Liver (tissue), 9 donors: ENCODE results near the gene ACACB. TPM values are rescaled to one million over a fixed set of nuclear protein-coding genes. Genes with fewer than 3 reads are reported as not detected.

Experiments
- DNase-seq: peaks from one replicate; pipeline ENCODE4 v3.0.0-alpha.2; 2017; ENCODE audit warnings: low spot score
- H3K27ac ChIP-seq, 2 donors: one replicate each; pipeline ENCODE4 v1.7.0; 2013; ENCODE audit warnings: inconsistent platforms in 2 of 2, low read length in 2 of 2, control low read depth in 1 of 2, low read depth in 1 of 2, mild to moderate bottlenecking in 1 of 2
- H3K27me3 ChIP-seq, 4 donors: one replicate each; pipeline versions ENCODE4 v1.6.1 to v1.7.0; 2013; ENCODE audit warnings: low read length in 3 of 4, inconsistent platforms in 1 of 4, mild to moderate bottlenecking in 1 of 4, moderate library complexity in 1 of 4; ENCODE audit not compliant: control insufficient read depth in 4 of 4, insufficient read depth in 4 of 4
- H3K36me3 ChIP-seq, 4 donors: one replicate each; pipeline versions ENCODE4 v1.6.1 to v1.7.0; 2013; ENCODE audit warnings: low read length in 3 of 4, mild to moderate bottlenecking in 3 of 4, low read depth in 1 of 4, moderate library complexity in 1 of 4; ENCODE audit not compliant: control insufficient read depth in 4 of 4, insufficient read depth in 3 of 4
- H3K4me1 ChIP-seq, 4 donors: one replicate each; pipeline versions ENCODE4 v1.6.1 to v1.7.0; 2013; ENCODE audit warnings: low read length in 3 of 4, mild to moderate bottlenecking in 3 of 4, moderate library complexity in 1 of 4; ENCODE audit not compliant: control insufficient read depth in 4 of 4, insufficient read depth in 4 of 4
- H3K4me3 ChIP-seq, 3 donors: one replicate each; pipeline versions ENCODE4 v1.6.1 to v1.7.0; 2013; ENCODE audit warnings: low read length in 3 of 3, control low read depth in 1 of 3, low read depth in 1 of 3, mild to moderate bottlenecking in 1 of 3
- H3K9ac ChIP-seq, 2 donors: one replicate each; pipeline ENCODE4 v1.7.0; 2013; ENCODE audit warnings: low read length in 2 of 2, mild to moderate bottlenecking in 2 of 2, moderate library complexity in 2 of 2, control low read depth in 1 of 2, low read depth in 1 of 2
- H3K9me3 ChIP-seq, 4 donors: one replicate each; pipeline versions ENCODE4 v1.6.1 to v1.7.0; 2013; ENCODE audit warnings: low read length in 3 of 4; ENCODE audit not compliant: control insufficient read depth in 4 of 4
- EGR1 ChIP-seq, 2 donors: IDR thresholded peaks; 2 replicates each; pipeline ENCODE4 v1.6.1; 2016 to 2018; ENCODE audit warnings: antibody characterized with exemption in 2 of 2, low read depth in 2 of 2
- FOXA1 ChIP-seq: IDR thresholded peaks from 2 replicates; pipeline ENCODE4 v1.6.1; 2016; ENCODE audit warnings: antibody characterized with exemption
- FOXA2 ChIP-seq: IDR thresholded peaks from 2 replicates; pipeline ENCODE4 v1.6.1; 2016; ENCODE audit warnings: antibody characterized with exemption
- GABPA ChIP-seq, 2 donors: IDR thresholded peaks in 1 of 2; conservative IDR thresholded peaks in 1 of 2; 2 replicates each; pipeline ENCODE4 v1.6.1; 2016; ENCODE audit warnings: antibody characterized with exemption in 2 of 2, mild to moderate bottlenecking in 1 of 2, moderate library complexity in 1 of 2
- HNF4A ChIP-seq, 2 donors: conservative IDR thresholded peaks; 2 replicates each; pipeline ENCODE4 v1.6.1; 2016; ENCODE audit warnings: antibody characterized with exemption in 2 of 2, mild to moderate bottlenecking in 2 of 2
- HNF4G ChIP-seq: IDR thresholded peaks from 2 replicates; pipeline ENCODE4 v1.6.1; 2016; ENCODE audit warnings: antibody characterized with exemption
- JUND ChIP-seq, 2 donors: IDR thresholded peaks; 2 replicates each; pipeline ENCODE4 v1.6.1; 2016; ENCODE audit warnings: antibody characterized with exemption in 2 of 2
- NR2F2 ChIP-seq: IDR thresholded peaks from 2 replicates; pipeline ENCODE4 v1.6.1; 2016; ENCODE audit warnings: antibody characterized with exemption
- RAD21 ChIP-seq, 2 donors: IDR thresholded peaks; 2 replicates each; pipeline ENCODE4 v1.6.1; 2016; ENCODE audit warnings: antibody characterized with exemption in 2 of 2, mild to moderate bottlenecking in 2 of 2
- RXRA ChIP-seq, 2 donors: IDR thresholded peaks; 2 replicates each; pipeline ENCODE4 v1.6.1; 2017 to 2018; ENCODE audit warnings: antibody characterized with exemption in 2 of 2, mild to moderate bottlenecking in 1 of 2
- SP1 ChIP-seq: IDR thresholded peaks from 2 replicates; pipeline ENCODE4 v1.6.1; 2018; ENCODE audit warnings: antibody characterized with exemption, mild to moderate bottlenecking
- YY1 ChIP-seq: IDR thresholded peaks from 2 replicates; pipeline ENCODE4 v1.6.1; 2016; ENCODE audit warnings: antibody characterized with exemption, mild to moderate bottlenecking
- WGBS: extraction: QIAGEN DNeasy Blood & Tissue Kit; methylation state at CpG from one replicate; pipeline ENCODE4 v1.1.7; 2013; 5-methylcytosine and 5-hydroxymethylcytosine counted together
- polyA plus RNA-seq, 2 donors: library from polyadenylated mRNA; stranded (reverse) in 1 of 2; unstranded in 1 of 2; fragments of 200-250 nt in 1 of 2; fragments of >200 nt in 1 of 2; fragmentation: Nextera tagmentation in 1 of 2; extraction: Ambion mirVana in 1 of 2; gene quantifications; one replicate each; pipeline versions ENCODE4 v1.2.1 to v1.2.3, GENCODE V29; 2013 to 2015
- total RNA-seq, 2 donors: library from RNA; depleted of rRNA; stranded (reverse); fragments of >200 nt; gene quantifications; one replicate each; pipeline ENCODE4 v1.2.3, GENCODE V29; 2014
- TF ChIP-seq, protein P1 (sequence below): IDR thresholded peaks from 2 replicates; pipeline ENCODE4 v1.6.1; 2016; ENCODE audit warnings: antibody characterized with exemption
- TF ChIP-seq, protein P2 (sequence below): fragments of 150-350 bp; IDR thresholded peaks from 2 replicates; pipeline ENCODE4 v1.5.1; 2017; ENCODE audit warnings: improper control_type of control experiment, low read depth, low read length; ENCODE audit not compliant: missing input control
- TF ChIP-seq, protein P3 (sequence below): IDR thresholded peaks from 2 replicates; pipeline ENCODE4 v1.6.1; 2016; ENCODE audit warnings: antibody characterized with exemption
- TF ChIP-seq, protein P4 (sequence below): IDR thresholded peaks from 2 replicates; pipeline ENCODE4 v1.6.1; 2016; ENCODE audit warnings: antibody characterized with exemption
- donor health status: healthy.
- donor health status: healthy.
- donor health status: healthy.
- donor health status: healthy.
- donor health status: healthy.

The ACACB gene
- total and polyA plus RNA-seq, 4 donors, result 12.9 to 288 (median 52.1) TPM

DNA sequence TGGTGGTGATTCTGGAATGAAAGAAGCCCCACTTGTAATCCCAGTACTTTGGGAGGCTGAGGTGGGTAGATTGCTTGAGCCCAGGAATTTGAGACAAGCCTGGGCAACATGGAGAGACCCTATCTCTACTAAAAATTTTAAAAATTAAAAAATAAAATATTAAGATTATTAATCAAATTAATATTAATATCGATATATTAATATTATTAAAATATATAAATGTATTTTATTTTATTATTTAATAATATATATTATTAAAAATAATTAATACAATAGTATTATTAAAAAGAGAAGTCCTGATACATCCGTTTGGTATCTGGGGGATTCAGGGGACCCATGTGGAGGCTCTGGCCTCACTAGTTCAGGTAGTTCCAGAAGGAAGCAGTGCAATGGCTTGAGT, 124.0 kb downstream of the ACACB start:
- WGBS, result 91% methylated on average over 2 of the region's 2 CpGs
- Histone ChIP-seq H3K9me3 (no peaks in the 10 kb centered on the region), H3K36me3 (peaks cover 18 to 83% (median 69%) of the 10 kb centered on the region in 4 donors)

DNA sequence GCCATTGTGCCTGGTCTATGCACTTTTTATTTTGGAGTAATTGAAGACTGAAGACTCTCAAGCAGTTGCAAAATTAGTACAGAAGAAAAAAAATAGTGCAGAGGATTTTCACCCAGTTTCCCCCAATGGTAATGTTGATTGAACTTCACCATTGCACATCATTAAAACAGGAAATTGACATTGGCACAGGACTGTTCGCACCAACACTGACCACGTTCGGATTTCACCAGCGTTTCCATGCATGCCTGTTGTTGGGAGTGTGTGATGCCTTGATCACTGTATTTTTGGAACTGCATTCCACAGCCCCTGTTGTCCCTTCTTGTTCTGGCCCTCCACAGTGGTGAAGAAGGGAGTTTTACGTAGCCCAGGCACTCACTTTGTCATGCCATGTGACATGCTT, 125.5 kb downstream of the ACACB start:
- Histone ChIP-seq H3K9ac (no peak overlapping the region), H3K27ac (no peak overlapping the region), H3K9me3 (no peaks in the 10 kb centered on the region), H3K4me3 (no peak overlapping the region), H3K27me3 (no peaks in the 10 kb centered on the region), H3K4me1 (peaks cover 0 to 10% (median 0%) of the 10 kb centered on the region in 4 donors), H3K36me3 (peaks cover 21 to 82% (median 68%) of the 10 kb centered on the region in 4 donors)
- 91% methylated on average over 5 of the region's 5 CpGs for WGBS
- TF ChIP-seq RXRA (IDR thresholded peaks at IDR 0.05), result no peak
- no peak for TF ChIP-seq SP1
- TF ChIP-seq JUND (IDR thresholded peaks at IDR 0.05), result no peak
- TF ChIP-seq FOXA1, result no peak
- no peak for TF ChIP-seq HNF4G
- TF ChIP-seq EGR1 (IDR thresholded peaks at IDR 0.05; ENCODE audit: low read depth in 2 of 2), result no peak
- TF ChIP-seq YY1, result no peak
- no peak for TF ChIP-seq NR2F2
- TF ChIP-seq, protein P1, sequence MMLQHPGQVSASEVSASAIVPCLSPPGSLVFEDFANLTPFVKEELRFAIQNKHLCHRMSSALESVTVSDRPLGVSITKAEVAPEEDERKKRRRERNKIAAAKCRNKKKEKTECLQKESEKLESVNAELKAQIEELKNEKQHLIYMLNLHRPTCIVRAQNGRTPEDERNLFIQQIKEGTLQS, result no peak
- TF ChIP-seq FOXA2, result no peak
- TF ChIP-seq, protein P2, sequence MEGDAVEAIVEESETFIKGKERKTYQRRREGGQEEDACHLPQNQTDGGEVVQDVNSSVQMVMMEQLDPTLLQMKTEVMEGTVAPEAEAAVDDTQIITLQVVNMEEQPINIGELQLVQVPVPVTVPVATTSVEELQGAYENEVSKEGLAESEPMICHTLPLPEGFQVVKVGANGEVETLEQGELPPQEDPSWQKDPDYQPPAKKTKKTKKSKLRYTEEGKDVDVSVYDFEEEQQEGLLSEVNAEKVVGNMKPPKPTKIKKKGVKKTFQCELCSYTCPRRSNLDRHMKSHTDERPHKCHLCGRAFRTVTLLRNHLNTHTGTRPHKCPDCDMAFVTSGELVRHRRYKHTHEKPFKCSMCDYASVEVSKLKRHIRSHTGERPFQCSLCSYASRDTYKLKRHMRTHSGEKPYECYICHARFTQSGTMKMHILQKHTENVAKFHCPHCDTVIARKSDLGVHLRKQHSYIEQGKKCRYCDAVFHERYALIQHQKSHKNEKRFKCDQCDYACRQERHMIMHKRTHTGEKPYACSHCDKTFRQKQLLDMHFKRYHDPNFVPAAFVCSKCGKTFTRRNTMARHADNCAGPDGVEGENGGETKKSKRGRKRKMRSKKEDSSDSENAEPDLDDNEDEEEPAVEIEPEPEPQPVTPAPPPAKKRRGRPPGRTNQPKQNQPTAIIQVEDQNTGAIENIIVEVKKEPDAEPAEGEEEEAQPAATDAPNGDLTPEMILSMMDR, result no peak
- TF ChIP-seq, protein P3, sequence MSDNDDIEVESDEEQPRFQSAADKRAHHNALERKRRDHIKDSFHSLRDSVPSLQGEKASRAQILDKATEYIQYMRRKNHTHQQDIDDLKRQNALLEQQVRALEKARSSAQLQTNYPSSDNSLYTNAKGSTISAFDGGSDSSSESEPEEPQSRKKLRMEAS, result no peak
- TF ChIP-seq HNF4A (conservative IDR thresholded peaks at IDR 0.05), result no peak
- TF ChIP-seq GABPA (IDR thresholded peaks at IDR 0.05 in 1 of 2, conservative IDR thresholded peaks at IDR 0.05 in 1 of 2), result no peak
- DNase-seq, result no peak

More for the DNA sequence above, 124.0 kb downstream of the ACACB start:
- Histone ChIP-seq H3K4me1 (no peaks in the 10 kb centered on the region), H3K4me3 (no peak overlapping the region), H3K9ac (no peak overlapping the region), H3K27me3 (no peaks in the 10 kb centered on the region), H3K27ac (no peak overlapping the region)
- no peak for DNase-seq
- TF ChIP-seq RXRA (IDR thresholded peaks at IDR 0.05) (no peak), EGR1 (IDR thresholded peaks at IDR 0.05; ENCODE audit: low read depth in 2 of 2) (no peak), GABPA (IDR thresholded peaks at IDR 0.05 in 1 of 2, conservative IDR thresholded peaks at IDR 0.05 in 1 of 2) (no peak), SP1 (no peak), NR2F2 (no peak), RAD21 (IDR thresholded peaks at IDR 0.05) (no peak)
- TF ChIP-seq, protein P2, result no peak
- TF ChIP-seq, protein P4, sequence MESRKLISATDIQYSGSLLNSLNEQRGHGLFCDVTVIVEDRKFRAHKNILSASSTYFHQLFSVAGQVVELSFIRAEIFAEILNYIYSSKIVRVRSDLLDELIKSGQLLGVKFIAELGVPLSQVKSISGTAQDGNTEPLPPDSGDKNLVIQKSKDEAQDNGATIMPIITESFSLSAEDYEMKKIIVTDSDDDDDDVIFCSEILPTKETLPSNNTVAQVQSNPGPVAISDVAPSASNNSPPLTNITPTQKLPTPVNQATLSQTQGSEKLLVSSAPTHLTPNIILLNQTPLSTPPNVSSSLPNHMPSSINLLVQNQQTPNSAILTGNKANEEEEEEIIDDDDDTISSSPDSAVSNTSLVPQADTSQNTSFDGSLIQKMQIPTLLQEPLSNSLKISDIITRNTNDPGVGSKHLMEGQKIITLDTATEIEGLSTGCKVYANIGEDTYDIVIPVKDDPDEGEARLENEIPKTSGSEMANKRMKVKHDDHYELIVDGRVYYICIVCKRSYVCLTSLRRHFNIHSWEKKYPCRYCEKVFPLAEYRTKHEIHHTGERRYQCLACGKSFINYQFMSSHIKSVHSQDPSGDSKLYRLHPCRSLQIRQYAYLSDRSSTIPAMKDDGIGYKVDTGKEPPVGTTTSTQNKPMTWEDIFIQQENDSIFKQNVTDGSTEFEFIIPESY, result no peak
